Measurements from ENCODE around the gene RALGAPA1. TPM values are rescaled to one million over a fixed set of nuclear protein-coding genes. Genes with fewer than 3 reads are reported as not detected.

RALGAPA1 gene
- polyA plus RNA-seq, 1 donor from 2014 or later, result 73.3 TPM

DNA sequence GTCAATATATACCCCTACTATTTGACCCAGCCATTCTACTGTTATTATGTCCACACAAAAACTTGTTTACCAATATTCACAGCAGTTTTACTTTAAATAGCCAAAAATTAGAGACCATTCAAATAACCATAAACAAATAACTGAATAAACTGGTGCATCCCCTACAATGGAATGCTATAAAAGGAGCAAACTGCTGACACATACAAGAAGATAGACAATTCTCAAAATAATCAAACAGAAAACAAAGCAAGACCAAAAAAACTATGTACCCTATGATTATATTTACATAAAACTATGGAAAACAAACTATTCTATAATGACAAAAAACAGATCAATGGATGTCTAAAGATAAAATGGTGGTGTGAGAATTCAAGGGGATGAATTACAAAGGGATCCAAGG lies 54.4 kb downstream of the RALGAPA1 start:
- no peak overlapping the region for H2AFZ ChIP-seq (ENCODE audit: low read depth, low read length)
- H3K27me3 ChIP-seq (ENCODE audit: insufficient read depth, low read depth, low read length), result no peaks in the 10 kb centered on the region
- H3F3A ChIP-seq (ENCODE audit: insufficient read depth, low read length, poor library complexity, severe bottlenecking), result no peaks in the 10 kb centered on the region
- no peak overlapping the region for H3K4me2 ChIP-seq (ENCODE audit: low read length)
- no peaks in the 10 kb centered on the region for H3K79me2 ChIP-seq (replicated peaks; ENCODE audit: insufficient read depth, low read length)
- H3K27ac ChIP-seq (ENCODE audit: low read length), result no peak overlapping the region
- no peaks in the 10 kb centered on the region for H3K9me2 ChIP-seq (ENCODE audit: insufficient read depth, low read length)
- H4K20me1 ChIP-seq (ENCODE audit: insufficient read depth), result no peaks in the 10 kb centered on the region
- H3K9me3 ChIP-seq (ENCODE audit: low read length), result no peaks in the 10 kb centered on the region
- no peak overlapping the region for H3K9ac ChIP-seq (ENCODE audit: low read length)
- no peak overlapping the region for H3K4me3 ChIP-seq (ENCODE audit: low read length)
- H3K36me3 ChIP-seq (ENCODE audit: insufficient read depth, low read length), result peaks cover 20% of the 10 kb centered on the region
- no peak for TF ChIP-seq SMC3 (conservative IDR thresholded peaks at IDR 0.05; ENCODE audit: poor library complexity)
- TF ChIP-seq EZH2 (IDR thresholded peaks at IDR 0.05; ENCODE audit: borderline replicate concordance, insufficient read depth, low read length, poor library complexity, severe bottlenecking), result no peak
- TF ChIP-seq POLR2AphosphoS5 (IDR thresholded peaks at IDR 0.05), result no peak
- TF ChIP-seq RAD21 (conservative IDR thresholded peaks at IDR 0.05), result no peak
- TF ChIP-seq MXI1 (conservative IDR thresholded peaks at IDR 0.05; ENCODE audit: poor library complexity, severe bottlenecking), result no peak
- TF ChIP-seq, protein P1, sequence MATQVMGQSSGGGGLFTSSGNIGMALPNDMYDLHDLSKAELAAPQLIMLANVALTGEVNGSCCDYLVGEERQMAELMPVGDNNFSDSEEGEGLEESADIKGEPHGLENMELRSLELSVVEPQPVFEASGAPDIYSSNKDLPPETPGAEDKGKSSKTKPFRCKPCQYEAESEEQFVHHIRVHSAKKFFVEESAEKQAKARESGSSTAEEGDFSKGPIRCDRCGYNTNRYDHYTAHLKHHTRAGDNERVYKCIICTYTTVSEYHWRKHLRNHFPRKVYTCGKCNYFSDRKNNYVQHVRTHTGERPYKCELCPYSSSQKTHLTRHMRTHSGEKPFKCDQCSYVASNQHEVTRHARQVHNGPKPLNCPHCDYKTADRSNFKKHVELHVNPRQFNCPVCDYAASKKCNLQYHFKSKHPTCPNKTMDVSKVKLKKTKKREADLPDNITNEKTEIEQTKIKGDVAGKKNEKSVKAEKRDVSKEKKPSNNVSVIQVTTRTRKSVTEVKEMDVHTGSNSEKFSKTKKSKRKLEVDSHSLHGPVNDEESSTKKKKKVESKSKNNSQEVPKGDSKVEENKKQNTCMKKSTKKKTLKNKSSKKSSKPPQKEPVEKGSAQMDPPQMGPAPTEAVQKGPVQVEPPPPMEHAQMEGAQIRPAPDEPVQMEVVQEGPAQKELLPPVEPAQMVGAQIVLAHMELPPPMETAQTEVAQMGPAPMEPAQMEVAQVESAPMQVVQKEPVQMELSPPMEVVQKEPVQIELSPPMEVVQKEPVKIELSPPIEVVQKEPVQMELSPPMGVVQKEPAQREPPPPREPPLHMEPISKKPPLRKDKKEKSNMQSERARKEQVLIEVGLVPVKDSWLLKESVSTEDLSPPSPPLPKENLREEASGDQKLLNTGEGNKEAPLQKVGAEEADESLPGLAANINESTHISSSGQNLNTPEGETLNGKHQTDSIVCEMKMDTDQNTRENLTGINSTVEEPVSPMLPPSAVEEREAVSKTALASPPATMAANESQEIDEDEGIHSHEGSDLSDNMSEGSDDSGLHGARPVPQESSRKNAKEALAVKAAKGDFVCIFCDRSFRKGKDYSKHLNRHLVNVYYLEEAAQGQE (IDR thresholded peaks at IDR 0.05; ENCODE audit: borderline replicate concordance), result no peak
- TF ChIP-seq EP300 (conservative IDR thresholded peaks at IDR 0.05; ENCODE audit: poor library complexity, severe bottlenecking), result no peak
- TF ChIP-seq, protein P2, sequence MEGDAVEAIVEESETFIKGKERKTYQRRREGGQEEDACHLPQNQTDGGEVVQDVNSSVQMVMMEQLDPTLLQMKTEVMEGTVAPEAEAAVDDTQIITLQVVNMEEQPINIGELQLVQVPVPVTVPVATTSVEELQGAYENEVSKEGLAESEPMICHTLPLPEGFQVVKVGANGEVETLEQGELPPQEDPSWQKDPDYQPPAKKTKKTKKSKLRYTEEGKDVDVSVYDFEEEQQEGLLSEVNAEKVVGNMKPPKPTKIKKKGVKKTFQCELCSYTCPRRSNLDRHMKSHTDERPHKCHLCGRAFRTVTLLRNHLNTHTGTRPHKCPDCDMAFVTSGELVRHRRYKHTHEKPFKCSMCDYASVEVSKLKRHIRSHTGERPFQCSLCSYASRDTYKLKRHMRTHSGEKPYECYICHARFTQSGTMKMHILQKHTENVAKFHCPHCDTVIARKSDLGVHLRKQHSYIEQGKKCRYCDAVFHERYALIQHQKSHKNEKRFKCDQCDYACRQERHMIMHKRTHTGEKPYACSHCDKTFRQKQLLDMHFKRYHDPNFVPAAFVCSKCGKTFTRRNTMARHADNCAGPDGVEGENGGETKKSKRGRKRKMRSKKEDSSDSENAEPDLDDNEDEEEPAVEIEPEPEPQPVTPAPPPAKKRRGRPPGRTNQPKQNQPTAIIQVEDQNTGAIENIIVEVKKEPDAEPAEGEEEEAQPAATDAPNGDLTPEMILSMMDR (IDR thresholded peaks at IDR 0.05; ENCODE audit: poor library complexity, severe bottlenecking), result no peak
- no peak for TF ChIP-seq TAF1 (IDR thresholded peaks at IDR 0.05; ENCODE audit: low read depth)

DNA sequence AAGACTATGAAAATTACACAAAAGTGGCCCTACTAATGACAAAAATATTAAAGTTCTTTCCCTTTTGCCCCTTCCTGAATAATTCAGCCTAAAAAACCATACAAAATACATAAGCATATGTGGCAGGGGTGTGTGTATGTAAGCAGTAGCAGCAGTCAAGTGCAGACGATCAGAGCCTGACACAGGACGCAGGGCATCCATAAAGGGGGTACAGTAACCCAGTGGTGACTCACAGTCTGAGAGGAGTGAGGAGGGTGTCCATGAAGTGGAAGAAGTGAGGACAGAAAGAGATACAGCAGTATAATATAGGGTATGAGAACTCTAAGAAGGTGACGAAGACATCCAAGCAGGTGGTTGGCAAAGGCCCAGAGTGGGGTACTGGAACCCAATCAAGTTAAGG lies 56.7 kb downstream of the RALGAPA1 start:
- no peak overlapping the region for H3K27ac ChIP-seq (ENCODE audit: low read length)

More for the DNA sequence above, 56.7 kb downstream of the RALGAPA1 start:
- Histone ChIP-seq H3K9me3 (ENCODE audit: low read length) (no peaks in the 10 kb centered on the region), H3F3A (ENCODE audit: insufficient read depth, low read length, poor library complexity, severe bottlenecking) (no peaks in the 10 kb centered on the region), H4K20me1 (ENCODE audit: insufficient read depth) (no peaks in the 10 kb centered on the region), H3K9me2 (ENCODE audit: insufficient read depth, low read length) (no peaks in the 10 kb centered on the region), H3K4me2 (ENCODE audit: low read length) (no peak overlapping the region), H3K27me3 (ENCODE audit: insufficient read depth, low read depth, low read length) (no peaks in the 10 kb centered on the region), H3K4me3 (ENCODE audit: low read length) (no peak overlapping the region), H2AFZ (ENCODE audit: low read depth, low read length) (no peak overlapping the region), H3K79me2 (replicated peaks; ENCODE audit: insufficient read depth, low read length) (no peaks in the 10 kb centered on the region), H3K9ac (ENCODE audit: low read length) (no peak overlapping the region), H3K36me3 (ENCODE audit: insufficient read depth, low read length) (peaks cover 24% of the 10 kb centered on the region)
- TF ChIP-seq EZH2 (IDR thresholded peaks at IDR 0.05; ENCODE audit: borderline replicate concordance, insufficient read depth, low read length, poor library complexity, severe bottlenecking), result no peak

Measured in neural cell (in vitro differentiated cells).